Measurements from ENCODE around the gene ENPP4. TPM values are rescaled to one million over a fixed set of nuclear protein-coding genes. Genes with fewer than 3 reads are reported as not detected.
"Not testable (repeated sequence)": the region's sequence is repeated elsewhere in the genome, so short reads cannot be mapped to it uniquely, and the experiment has no call there.

ENPP4 gene
- total RNA-seq, 1 donor from 2014 or later: 5.9 TPM

GRCh38 chr6:46137387-46137786 lies 7.6 kb downstream of the ENPP4 start:
- Mint-ChIP-seq H3K9me3 (no peaks in the 10 kb centered on the region), H3K4me1 (ENCODE audit: low read depth) (no peaks in the 10 kb centered on the region), H3K36me3 (ENCODE audit: low read depth) (peaks cover 2% of the 10 kb centered on the region), H3K27ac (no peak overlapping the region), H3K4me3 (no peak overlapping the region), H3K27me3 (ENCODE audit: insufficient read depth) (no peaks in the 10 kb centered on the region)
- no peak for DNase-seq (ENCODE audit: low spot score)
- intact Hi-C loops (cut with micrococcal nuclease): no loop called here

DNA sequence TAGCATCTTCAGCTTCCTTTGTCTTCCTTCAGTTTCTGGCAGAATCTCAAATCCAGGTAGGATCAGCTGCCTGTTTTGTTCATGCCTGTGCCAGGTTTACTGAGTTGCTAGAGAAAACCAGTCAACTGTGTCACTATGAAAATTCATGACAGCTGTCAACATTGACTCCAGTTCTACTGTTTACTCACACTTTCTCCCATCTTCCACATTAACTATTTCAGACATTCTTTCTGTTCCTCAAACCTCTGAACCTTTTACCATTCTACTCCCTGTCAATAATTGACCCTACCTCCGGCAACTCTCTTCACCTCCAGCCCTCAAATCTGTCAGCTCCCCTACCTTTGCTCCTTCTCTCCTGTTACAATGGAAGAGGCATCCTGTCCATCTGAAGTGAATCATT lies 8.5 kb downstream of the ENPP4 start:
- no peak overlapping the region for H3K27ac Mint-ChIP-seq
- intact Hi-C loops (cut with micrococcal nuclease): no loop called here
- H3K36me3 Mint-ChIP-seq (ENCODE audit: low read depth): peaks cover 4% of the 10 kb centered on the region
- H3K27me3 Mint-ChIP-seq (ENCODE audit: insufficient read depth): no peaks in the 10 kb centered on the region
- H3K9me3 Mint-ChIP-seq: no peaks in the 10 kb centered on the region
- DNase-seq (ENCODE audit: low spot score): no peak
- no peak overlapping the region for H3K4me3 Mint-ChIP-seq
- H3K4me1 Mint-ChIP-seq (ENCODE audit: low read depth): no peaks in the 10 kb centered on the region

DNA sequence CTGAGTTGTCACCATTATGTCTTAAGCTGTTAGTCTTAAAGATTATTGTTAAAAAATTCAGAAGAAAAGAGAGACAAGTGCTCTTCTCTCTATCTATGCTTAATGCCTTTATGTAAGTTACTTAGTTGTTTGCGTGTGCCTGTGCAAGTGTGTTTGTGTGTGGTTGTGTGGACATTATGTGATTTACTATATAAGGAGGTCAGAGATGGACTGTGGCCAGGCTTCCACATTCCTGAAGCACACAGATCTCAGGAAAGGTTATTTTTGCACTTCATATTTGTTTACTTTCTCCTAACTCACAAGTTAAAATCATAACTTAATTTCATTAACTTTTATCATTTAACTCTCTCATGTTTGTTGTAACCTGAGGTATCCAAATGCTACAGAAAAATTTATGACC lies 14.5 kb downstream of the ENPP4 start:
- Mint-ChIP-seq H3K4me3 (no peak overlapping the region), H3K9me3 (no peaks in the 10 kb centered on the region), H3K36me3 (ENCODE audit: low read depth) (peaks cover 2% of the 10 kb centered on the region), H3K27ac (no peak overlapping the region), H3K4me1 (ENCODE audit: low read depth) (no peaks in the 10 kb centered on the region), H3K27me3 (ENCODE audit: insufficient read depth) (no peaks in the 10 kb centered on the region)
- DNase-seq (ENCODE audit: low spot score): no peak
- intact Hi-C loops (cut with micrococcal nuclease): no loop called here

- H3K4me1 Mint-ChIP-seq (ENCODE audit: low read depth); DNase-seq (ENCODE audit: low spot score); intact Hi-C loops (cut with micrococcal nuclease); H3K4me3 Mint-ChIP-seq; H3K9me3 Mint-ChIP-seq; H3K36me3 Mint-ChIP-seq (ENCODE audit: low read depth); H3K27ac Mint-ChIP-seq: not testable (repeated sequence)
- H3K27me3 Mint-ChIP-seq (ENCODE audit: insufficient read depth): peaks cover 12% of the 10 kb centered on the region
These were observed 19.3 kb downstream of the ENPP4 start for GRCh38 chr6:46149066-46149465.

- intact Hi-C loops (cut with micrococcal nuclease): no loop called here
- H3K27me3 Mint-ChIP-seq (ENCODE audit: insufficient read depth): peaks cover 42% of the 10 kb centered on the region
- H3K36me3 Mint-ChIP-seq (ENCODE audit: low read depth): no peaks in the 10 kb centered on the region
- no peaks in the 10 kb centered on the region for H3K4me1 Mint-ChIP-seq (ENCODE audit: low read depth)
- H3K27ac Mint-ChIP-seq: no peak overlapping the region
- no peaks in the 10 kb centered on the region for H3K9me3 Mint-ChIP-seq
- H3K4me3 Mint-ChIP-seq: no peak overlapping the region
- no peak for DNase-seq (ENCODE audit: low spot score)
These were observed 26.9 kb downstream of the ENPP4 start for GRCh38 chr6:46156701-46157100.

DNA sequence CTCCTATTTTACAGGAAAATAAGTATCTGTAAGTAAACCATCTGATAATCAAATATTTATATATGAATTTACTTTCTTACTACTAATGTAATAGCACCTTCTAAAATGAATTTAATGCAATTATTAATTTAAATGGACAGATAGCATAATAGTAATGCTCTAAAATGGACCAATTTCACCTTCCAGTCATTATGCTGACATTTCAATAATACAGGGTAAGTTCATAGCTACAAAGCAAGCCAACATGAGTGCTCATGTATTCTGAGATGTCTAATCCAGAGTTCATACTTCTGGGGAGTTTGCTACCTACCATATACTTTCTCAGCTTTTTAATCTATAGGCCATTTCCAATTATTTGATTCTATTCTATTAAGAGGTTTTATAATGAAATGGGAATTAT lies 29.4 kb downstream of the ENPP4 start:
- Mint-ChIP-seq H3K9me3 (no peaks in the 10 kb centered on the region), H3K27ac (no peak overlapping the region), H3K36me3 (ENCODE audit: low read depth) (no peaks in the 10 kb centered on the region), H3K27me3 (ENCODE audit: insufficient read depth) (peaks cover 41% of the 10 kb centered on the region), H3K4me3 (no peak overlapping the region), H3K4me1 (ENCODE audit: low read depth) (no peaks in the 10 kb centered on the region)
- intact Hi-C loops (cut with micrococcal nuclease): no loop called here
- no peak for DNase-seq (ENCODE audit: low spot score)

GRCh38 chr6:46160102-46160501 lies 30.3 kb downstream of the ENPP4 start:
- intact Hi-C loops (cut with micrococcal nuclease): no loop called here
- no peak for DNase-seq (ENCODE audit: low spot score)
- Mint-ChIP-seq H3K27ac (no peak overlapping the region), H3K9me3 (no peaks in the 10 kb centered on the region), H3K4me3 (no peak overlapping the region), H3K36me3 (ENCODE audit: low read depth) (no peaks in the 10 kb centered on the region), H3K27me3 (ENCODE audit: insufficient read depth) (peaks cover 42% of the 10 kb centered on the region), H3K4me1 (ENCODE audit: low read depth) (no peaks in the 10 kb centered on the region)

DNA sequence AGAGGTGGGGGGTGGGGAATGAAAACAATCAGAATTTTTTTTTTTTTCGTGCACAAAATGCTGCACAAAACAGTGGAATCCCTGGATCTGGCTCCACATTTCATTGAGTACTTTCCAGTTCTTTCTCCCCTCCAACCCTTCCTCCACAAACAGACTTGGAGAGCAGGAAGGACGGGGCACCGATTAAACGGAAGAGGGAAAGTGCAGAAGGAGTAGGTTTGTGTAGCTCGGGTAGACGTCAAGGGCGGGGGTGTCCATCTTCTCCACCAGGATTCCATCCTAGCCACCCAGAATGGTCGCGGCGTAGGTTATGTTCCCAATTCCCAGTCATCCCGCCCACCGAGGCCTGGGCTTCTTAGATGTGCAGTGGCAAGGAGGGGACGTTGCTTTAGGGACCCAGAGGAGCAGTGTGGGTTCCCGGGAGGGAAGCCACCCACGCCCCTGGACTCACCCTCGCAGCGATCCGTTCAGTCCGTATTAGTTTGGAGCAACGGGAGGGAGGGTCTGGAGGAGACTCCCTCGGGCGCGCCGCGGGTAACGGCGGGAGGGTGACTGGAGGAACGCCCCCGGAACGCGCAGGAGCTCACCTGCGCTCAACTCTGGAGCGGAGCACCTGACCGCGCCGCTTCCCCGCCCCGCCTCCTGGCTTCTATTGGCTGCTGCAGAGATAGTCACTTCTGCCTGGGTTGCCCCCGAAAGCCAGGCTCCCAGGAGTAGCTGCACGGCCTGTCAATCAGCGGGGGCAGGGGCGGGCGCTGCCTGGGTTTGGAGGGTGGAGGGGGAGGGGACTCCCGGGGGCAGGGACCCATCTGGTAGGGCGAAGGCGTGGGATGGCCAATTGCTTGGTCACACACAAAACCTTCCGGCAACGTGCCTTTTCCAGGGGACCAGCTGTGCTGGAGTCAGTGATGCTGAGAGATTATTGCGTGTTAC lies 40.8 kb downstream of the ENPP4 start, which contains the start of gene ENPP5:
Gene ENPP5 (minus strand): TSS at position 624 of the 933 bp plus-strand sequence. CDS start 2,718 bp downstream, outside the sequence.
- intact Hi-C loops (cut with micrococcal nuclease): loop anchor here (10.0 kb wide), 2 partner anchors 746 to 1166 kb away; no protein-coding TSS in a partner anchor
- no peak for DNase-seq (ENCODE audit: low spot score)
- peaks cover 71% of the 10 kb centered on the region for H3K27me3 Mint-ChIP-seq (ENCODE audit: insufficient read depth)
- H3K9me3 Mint-ChIP-seq: no peaks in the 10 kb centered on the region
- H3K4me3 Mint-ChIP-seq: peak within 1 kb of the TSS; percentile 67
- no peaks in the 10 kb centered on the region for H3K36me3 Mint-ChIP-seq (ENCODE audit: low read depth)
- no peak within 1 kb of the TSS for H3K27ac Mint-ChIP-seq
- H3K4me1 Mint-ChIP-seq (ENCODE audit: low read depth): peaks cover 27% of the 10 kb centered on the region

DNA sequence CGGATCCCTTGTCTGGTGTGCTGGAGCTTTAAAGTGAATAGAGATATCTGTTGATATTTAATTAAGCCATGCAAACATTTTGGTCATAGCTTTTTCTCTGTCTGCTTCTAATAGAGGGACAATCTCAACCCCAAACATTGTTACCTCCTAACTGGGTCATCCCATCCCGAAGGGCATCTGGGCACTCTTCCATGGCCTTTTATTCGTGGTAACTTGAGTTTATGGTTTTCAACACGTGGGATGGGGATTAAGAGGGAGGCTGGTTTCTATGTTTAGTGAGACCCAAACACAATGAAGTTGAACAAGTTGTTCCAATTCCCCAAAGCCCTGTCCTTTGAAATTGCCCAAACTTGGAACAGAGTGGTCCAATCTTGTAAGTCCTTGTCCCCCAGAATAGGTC lies 42.4 kb downstream of the ENPP4 start:
- intact Hi-C loops (cut with micrococcal nuclease): loop anchor here (10.0 kb wide), 2 partner anchors 747 to 1167 kb away; no protein-coding TSS in a partner anchor
- H3K27me3 Mint-ChIP-seq (ENCODE audit: insufficient read depth): peaks cover 72% of the 10 kb centered on the region

DNA sequence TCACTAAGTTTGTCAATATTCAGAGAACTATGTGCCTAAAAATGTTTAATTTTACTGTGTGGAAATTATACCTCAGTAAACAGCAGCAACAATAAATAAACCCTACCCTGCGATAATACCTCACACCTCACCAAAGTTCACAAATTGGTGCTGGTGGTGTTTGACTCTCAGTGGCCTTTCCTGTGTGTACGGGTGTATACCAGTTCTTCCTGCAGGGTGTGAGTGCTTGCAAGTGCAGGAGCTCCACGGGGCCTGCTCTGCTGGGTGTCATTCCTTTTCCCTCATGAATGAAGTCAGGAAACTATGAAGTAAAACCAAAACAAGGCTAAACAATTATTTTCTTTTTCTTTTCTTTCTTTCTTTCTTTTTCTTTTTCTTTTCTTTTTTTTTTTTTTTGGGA lies 45.1 kb downstream of the ENPP4 start:
- no peaks in the 10 kb centered on the region for H3K36me3 Mint-ChIP-seq (ENCODE audit: low read depth)
- no peak for DNase-seq (ENCODE audit: low spot score)
- peaks cover 81% of the 10 kb centered on the region for H3K27me3 Mint-ChIP-seq (ENCODE audit: insufficient read depth)
- H3K9me3 Mint-ChIP-seq: no peaks in the 10 kb centered on the region
- peak overlapping the region; percentile 6 for H3K27ac Mint-ChIP-seq
- intact Hi-C loops (cut with micrococcal nuclease): loop anchor here (1.0 to 10.0 kb wide), 8 partner anchors 45 to 1170 kb away; partner anchors contain the start of genes CYP39A1, ENPP4 and SLC25A27
- peaks cover 35% of the 10 kb centered on the region for H3K4me1 Mint-ChIP-seq (ENCODE audit: low read depth)
- H3K4me3 Mint-ChIP-seq: peak overlapping the region; percentile 23

More for the DNA sequence above, 42.4 kb downstream of the ENPP4 start:
- H3K27ac Mint-ChIP-seq: no peak overlapping the region
- no peaks in the 10 kb centered on the region for H3K36me3 Mint-ChIP-seq (ENCODE audit: low read depth)
- no peaks in the 10 kb centered on the region for H3K9me3 Mint-ChIP-seq
- no peak overlapping the region for H3K4me3 Mint-ChIP-seq
- no peak for DNase-seq (ENCODE audit: low spot score)
- H3K4me1 Mint-ChIP-seq (ENCODE audit: low read depth): peaks cover 37% of the 10 kb centered on the region

DNA sequence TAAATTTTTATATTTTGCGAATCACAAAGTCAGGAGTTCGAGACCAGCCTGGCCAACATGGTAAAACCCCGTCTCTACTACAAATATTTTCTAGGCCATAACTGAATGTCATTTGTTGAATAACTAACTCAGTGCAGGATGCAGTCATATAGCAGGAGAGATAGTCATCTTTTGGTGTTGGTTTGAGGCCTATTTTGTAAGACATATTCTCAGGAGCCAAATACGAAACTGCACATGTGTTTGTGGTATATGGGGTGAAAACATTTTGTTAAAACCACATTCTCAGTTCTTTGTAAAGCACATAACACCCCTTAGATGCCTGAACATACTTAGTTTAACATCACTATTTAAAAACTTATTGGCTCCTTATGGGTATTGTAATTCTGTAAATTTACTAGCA lies 45.7 kb downstream of the ENPP4 start:
- Mint-ChIP-seq H3K9me3 (no peaks in the 10 kb centered on the region), H3K27ac (peak overlapping the region; percentile 6), H3K4me1 (ENCODE audit: low read depth) (peaks cover 30% of the 10 kb centered on the region), H3K36me3 (ENCODE audit: low read depth) (no peaks in the 10 kb centered on the region), H3K4me3 (peak overlapping the region; percentile 23), H3K27me3 (ENCODE audit: insufficient read depth) (peaks cover 81% of the 10 kb centered on the region)
- intact Hi-C loops (cut with micrococcal nuclease): loop anchor here (1.0 to 10.0 kb wide), 8 partner anchors 45 to 1171 kb away; partner anchors contain the start of genes CYP39A1, ENPP4 and SLC25A27
- DNase-seq (ENCODE audit: low spot score): peak; percentile 19

- intact Hi-C loops (cut with micrococcal nuclease): loop anchor here (1.0 to 10.0 kb wide), 8 partner anchors 44 to 1171 kb away; partner anchors contain the start of genes CYP39A1, ENPP4 and SLC25A27
- Mint-ChIP-seq H3K4me3 (no peak overlapping the region), H3K36me3 (ENCODE audit: low read depth) (no peaks in the 10 kb centered on the region)
These were observed 46.2 kb downstream of the ENPP4 start for GRCh38 chr6:46175976-46176375.

DNA sequence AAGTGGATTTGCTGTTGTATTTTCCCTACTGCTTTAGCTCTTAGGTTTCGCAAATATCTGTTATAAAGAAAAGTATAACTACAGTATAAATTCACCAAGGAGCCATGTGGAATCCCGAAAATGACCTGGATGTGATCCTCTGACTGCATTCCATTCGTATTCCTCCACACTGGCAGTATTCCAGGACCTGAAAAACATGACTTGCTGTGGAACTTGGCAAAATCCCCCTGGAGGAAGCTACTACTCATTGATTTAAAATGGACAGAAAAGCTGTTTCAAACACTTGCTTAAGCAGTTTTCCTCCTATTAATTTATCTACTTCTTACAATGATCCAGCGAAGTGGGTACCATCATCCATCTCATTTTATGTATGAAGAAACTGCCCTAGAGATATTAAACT lies 54.3 kb downstream of the ENPP4 start:
- Mint-ChIP-seq H3K36me3 (ENCODE audit: low read depth) (no peaks in the 10 kb centered on the region), H3K27me3 (ENCODE audit: insufficient read depth) (peaks cover 60% of the 10 kb centered on the region), H3K27ac (no peak overlapping the region), H3K4me3 (no peak overlapping the region), H3K4me1 (ENCODE audit: low read depth) (no peaks in the 10 kb centered on the region), H3K9me3 (no peaks in the 10 kb centered on the region)
- intact Hi-C loops (cut with micrococcal nuclease): no loop called here
- no peak for DNase-seq (ENCODE audit: low spot score)

More at GRCh38 chr6:46175976-46176375, 46.2 kb downstream of the ENPP4 start:
- Mint-ChIP-seq H3K4me1 (ENCODE audit: low read depth) (peaks cover 28% of the 10 kb centered on the region), H3K27me3 (ENCODE audit: insufficient read depth) (peaks cover 80% of the 10 kb centered on the region), H3K27ac (no peak overlapping the region), H3K9me3 (no peaks in the 10 kb centered on the region)
- no peak for DNase-seq (ENCODE audit: low spot score)
